ENCODE measurements around the gene LRRN2. TPM values are rescaled to one million over a fixed set of nuclear protein-coding genes. Genes with fewer than 3 reads are reported as not detected.

The LRRN2 gene
- polyA plus RNA-seq, 1 of the 3 experiments (the other 2 are of a cell fraction) = not detected

- Histone ChIP-seq H3K27ac (ENCODE audit: low read depth in 2 of 2, low read length in 1 of 2) (no peak overlapping the region), H3K9ac (no peak overlapping the region), H3K9me3 (no peaks in the 10 kb centered on the region), H3K27me3 (ENCODE audit: insufficient read depth) (peaks cover 28% of the 10 kb centered on the region; the same call in 1 of the 2 replicates), H3K79me2 (ENCODE audit: insufficient read depth) (no peaks in the 10 kb centered on the region), H3K4me1 (ENCODE audit: control insufficient read depth in 1 of 2, insufficient read depth in 2 of 2, low read depth in 1 of 2, low read length in 1 of 2) (peaks cover 0 to 7% of the 10 kb centered on the region in 2 experiments; a peak in 1 of 4 replicates), H3K4me3 (ENCODE audit: low read depth in 2 of 2, low read length in 1 of 2) (no peak overlapping the region), H3F3A (replicated peaks; ENCODE audit: insufficient read depth) (no peaks in the 10 kb centered on the region), H3K36me3 (replicated peaks in 1 of 2; ENCODE audit: control insufficient read depth in 1 of 2, insufficient read depth in 2 of 2, low read length in 1 of 2) (no peaks in the 10 kb centered on the region), H2AFZ (ENCODE audit: low read depth) (no peak overlapping the region), H4K20me1 (ENCODE audit: insufficient read depth) (no peaks in the 10 kb centered on the region), H3K9me2 (no peaks in the 10 kb centered on the region), H3K4me2 (no peak overlapping the region)
- ChIA-PET POLR2A (no interaction called here), CTCF (interaction anchor here (0.7 to 2.2 kb wide), 4 partner anchors 15 to 131 kb away, joined by 3 to 15 read pairs (median 4); no protein-coding TSS in a partner anchor)
- 42% methylated on average over 2 of the region's 2 CpGs for WGBS (ENCODE audit: low lambda C conversion rate)
- DNase-seq = no peak
- no peak for TF ChIP-seq RAD21 (IDR thresholded peaks at IDR 0.05; ENCODE audit: low read length)
- TF ChIP-seq TEAD4 (IDR thresholded peaks at IDR 0.05; ENCODE audit: borderline replicate concordance, insufficient read depth) = no peak
- no peak for TF ChIP-seq USF2 (IDR thresholded peaks at IDR 0.05; ENCODE audit: borderline replicate concordance, low read depth, low read length)
- TF ChIP-seq, protein P1, sequence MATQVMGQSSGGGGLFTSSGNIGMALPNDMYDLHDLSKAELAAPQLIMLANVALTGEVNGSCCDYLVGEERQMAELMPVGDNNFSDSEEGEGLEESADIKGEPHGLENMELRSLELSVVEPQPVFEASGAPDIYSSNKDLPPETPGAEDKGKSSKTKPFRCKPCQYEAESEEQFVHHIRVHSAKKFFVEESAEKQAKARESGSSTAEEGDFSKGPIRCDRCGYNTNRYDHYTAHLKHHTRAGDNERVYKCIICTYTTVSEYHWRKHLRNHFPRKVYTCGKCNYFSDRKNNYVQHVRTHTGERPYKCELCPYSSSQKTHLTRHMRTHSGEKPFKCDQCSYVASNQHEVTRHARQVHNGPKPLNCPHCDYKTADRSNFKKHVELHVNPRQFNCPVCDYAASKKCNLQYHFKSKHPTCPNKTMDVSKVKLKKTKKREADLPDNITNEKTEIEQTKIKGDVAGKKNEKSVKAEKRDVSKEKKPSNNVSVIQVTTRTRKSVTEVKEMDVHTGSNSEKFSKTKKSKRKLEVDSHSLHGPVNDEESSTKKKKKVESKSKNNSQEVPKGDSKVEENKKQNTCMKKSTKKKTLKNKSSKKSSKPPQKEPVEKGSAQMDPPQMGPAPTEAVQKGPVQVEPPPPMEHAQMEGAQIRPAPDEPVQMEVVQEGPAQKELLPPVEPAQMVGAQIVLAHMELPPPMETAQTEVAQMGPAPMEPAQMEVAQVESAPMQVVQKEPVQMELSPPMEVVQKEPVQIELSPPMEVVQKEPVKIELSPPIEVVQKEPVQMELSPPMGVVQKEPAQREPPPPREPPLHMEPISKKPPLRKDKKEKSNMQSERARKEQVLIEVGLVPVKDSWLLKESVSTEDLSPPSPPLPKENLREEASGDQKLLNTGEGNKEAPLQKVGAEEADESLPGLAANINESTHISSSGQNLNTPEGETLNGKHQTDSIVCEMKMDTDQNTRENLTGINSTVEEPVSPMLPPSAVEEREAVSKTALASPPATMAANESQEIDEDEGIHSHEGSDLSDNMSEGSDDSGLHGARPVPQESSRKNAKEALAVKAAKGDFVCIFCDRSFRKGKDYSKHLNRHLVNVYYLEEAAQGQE (IDR thresholded peaks at IDR 0.05; ENCODE audit: low read depth, low read length) = no peak
- TF ChIP-seq, protein P2, sequence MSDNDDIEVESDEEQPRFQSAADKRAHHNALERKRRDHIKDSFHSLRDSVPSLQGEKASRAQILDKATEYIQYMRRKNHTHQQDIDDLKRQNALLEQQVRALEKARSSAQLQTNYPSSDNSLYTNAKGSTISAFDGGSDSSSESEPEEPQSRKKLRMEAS (IDR thresholded peaks at IDR 0.05; ENCODE audit: low read depth) = no peak
- TF ChIP-seq, protein P3, sequence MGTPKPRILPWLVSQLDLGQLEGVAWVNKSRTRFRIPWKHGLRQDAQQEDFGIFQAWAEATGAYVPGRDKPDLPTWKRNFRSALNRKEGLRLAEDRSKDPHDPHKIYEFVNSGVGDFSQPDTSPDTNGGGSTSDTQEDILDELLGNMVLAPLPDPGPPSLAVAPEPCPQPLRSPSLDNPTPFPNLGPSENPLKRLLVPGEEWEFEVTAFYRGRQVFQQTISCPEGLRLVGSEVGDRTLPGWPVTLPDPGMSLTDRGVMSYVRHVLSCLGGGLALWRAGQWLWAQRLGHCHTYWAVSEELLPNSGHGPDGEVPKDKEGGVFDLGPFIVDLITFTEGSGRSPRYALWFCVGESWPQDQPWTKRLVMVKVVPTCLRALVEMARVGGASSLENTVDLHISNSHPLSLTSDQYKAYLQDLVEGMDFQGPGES (IDR thresholded peaks at IDR 0.05; ENCODE audit: low read depth, low read length) = no peak
- TF ChIP-seq POLR2AphosphoS5 (IDR thresholded peaks at IDR 0.05; ENCODE audit: low read depth, low read length) = no peak
- no peak for TF ChIP-seq TCF12 (IDR thresholded peaks at IDR 0.05)
- TF ChIP-seq RFX5 (IDR thresholded peaks at IDR 0.05; ENCODE audit: low read length) = no peak
- no peak for TF ChIP-seq GABPA (IDR thresholded peaks at IDR 0.05; ENCODE audit: low read depth)
- no peak for TF ChIP-seq EZH2phosphoT487 (IDR thresholded peaks at IDR 0.05; ENCODE audit: borderline replicate concordance, low read depth)
- no peak for TF ChIP-seq MXI1 (IDR thresholded peaks at IDR 0.05; ENCODE audit: low read depth, low read length)
- no peak for TF ChIP-seq TAF1 (IDR thresholded peaks at IDR 0.05; ENCODE audit: borderline replicate concordance, low read depth, low read length)
- TF ChIP-seq CTCF (IDR thresholded peaks at IDR 0.05) = no peak
- no peak for TF ChIP-seq FOSL2 (IDR thresholded peaks at IDR 0.05; ENCODE audit: borderline replicate concordance, low read depth)
- TF ChIP-seq GATA2 (CRISPR knock-in tag; IDR thresholded peaks at IDR 0.05) = no peak
- TF ChIP-seq MEF2A (IDR thresholded peaks at IDR 0.05; ENCODE audit: borderline replicate concordance, low read depth) = no peak
Observed at GRCh38 chr1:204676043-204676442, 9.5 kb downstream of the LRRN2 start.
